KMS-11 (cell line): ENCODE results near the gene SYT9.

ENCODE experiments used
- H2AFZ ChIP-seq: fragments of 200-600 bp; sonication (generic); 2 replicates; pipeline ENCODE4 v1.6.1; 2016; ENCODE audit warnings: antibody characterized with exemption, mixed run types, low read depth
- H3K27ac ChIP-seq: fragments of 200-600 bp; sonication (generic); 2 replicates; pipeline ENCODE4 v1.6.1; 2016; ENCODE audit warnings: mild to moderate bottlenecking, mixed run types
- H3K27me3 ChIP-seq: fragments of 200-600 bp; sonication (generic); 2 replicates; pipeline ENCODE4 v1.6.1; 2017; ENCODE audit warnings: mild to moderate bottlenecking, low read depth, mixed run types, moderate library complexity; ENCODE audit not compliant: insufficient read depth
- H3K36me3 ChIP-seq: fragments of 200-600 bp; sonication (generic); 2 replicates; pipeline ENCODE4 v1.6.1; 2017; ENCODE audit warnings: mild to moderate bottlenecking, mixed run types; ENCODE audit not compliant: insufficient read depth
- H3K4me1 ChIP-seq: fragments of 200-600 bp; sonication (generic); 2 replicates; pipeline ENCODE4 v1.6.1; 2016; ENCODE audit warnings: mild to moderate bottlenecking, low read depth, mixed run types; ENCODE audit not compliant: poor library complexity, severe bottlenecking
- H3K4me2 ChIP-seq: fragments of 200-600 bp; sonication (generic); 2 replicates; pipeline ENCODE4 v1.7.0; 2016; ENCODE audit warnings: mild to moderate bottlenecking, mixed run types
- H3K4me3 ChIP-seq: fragments of 200-600 bp; sonication (generic); IDR thresholded peaks from 2 replicates; pipeline ENCODE4 v1.6.1; 2017; ENCODE audit warnings: low read depth, low read length, mixed read lengths; ENCODE audit not compliant: insufficient read depth
- H3K79me2 ChIP-seq: fragments of 200-600 bp; sonication (generic); 2 replicates; pipeline ENCODE4 v1.6.1; 2016; ENCODE audit warnings: low read depth, mixed run types; ENCODE audit not compliant: insufficient read depth
- H3K9ac ChIP-seq: fragments of 200-600 bp; sonication (generic); 2 replicates; pipeline ENCODE4 v1.6.1; 2016; ENCODE audit warnings: mild to moderate bottlenecking, mixed run types
- H4K20me1 ChIP-seq: fragments of 200-600 bp; sonication (generic); 2 replicates; pipeline ENCODE4 v1.6.1; 2016; ENCODE audit warnings: mild to moderate bottlenecking, mixed run types; ENCODE audit not compliant: insufficient read depth
- CTCF ChIP-seq: fragments of 200-600 bp; sonication (generic); conservative IDR thresholded peaks from 2 replicates; pipeline ENCODE4 v1.6.1; 2017; ENCODE audit warnings: low read depth, mild to moderate bottlenecking, antibody characterized with exemption, low read length, moderate library complexity, mixed read lengths

Gene SYT9

GRCh38 chr11:7219491-7219890 lies 32.2 kb upstream of the SYT9 start:
- Histone ChIP-seq H3K4me1 (no peaks in the 10 kb centered on the region), H2AFZ (no peak overlapping the region), H3K27ac (no peak overlapping the region), H3K4me2 (no peak overlapping the region), H3K4me3 (no peak overlapping the region), H3K36me3 (no peaks in the 10 kb centered on the region), H3K27me3 (no peaks in the 10 kb centered on the region), H3K79me2 (no peaks in the 10 kb centered on the region), H3K9ac (no peak overlapping the region), H4K20me1 (no peaks in the 10 kb centered on the region)
- no peak for TF ChIP-seq CTCF

DNA sequence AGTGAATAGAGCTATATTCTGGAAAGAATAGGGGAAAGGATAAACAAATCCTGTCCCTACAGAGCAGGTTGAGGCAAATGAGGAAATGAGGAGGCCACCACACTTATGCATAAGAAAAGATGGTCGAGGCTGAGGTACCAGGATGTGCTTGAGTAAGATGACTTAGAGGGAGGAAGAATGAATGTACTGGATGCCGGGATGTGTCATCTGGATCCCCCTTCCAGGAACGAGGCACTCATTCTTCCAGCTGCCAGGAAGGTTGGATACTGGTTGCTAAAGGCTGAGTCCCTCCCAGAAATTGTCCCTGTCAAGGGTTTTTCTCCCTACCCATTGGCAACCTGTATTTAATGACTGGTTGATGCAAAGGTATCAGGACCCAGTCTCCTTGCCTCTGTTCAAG lies 31.1 kb upstream of the SYT9 start:
- H3K27me3 ChIP-seq, result no peaks in the 10 kb centered on the region
- H3K36me3 ChIP-seq, result no peaks in the 10 kb centered on the region
- no peak overlapping the region for H2AFZ ChIP-seq
- no peak overlapping the region for H3K9ac ChIP-seq
- no peak overlapping the region for H3K27ac ChIP-seq
- H4K20me1 ChIP-seq, result no peaks in the 10 kb centered on the region
- no peaks in the 10 kb centered on the region for H3K79me2 ChIP-seq
- no peak overlapping the region for H3K4me2 ChIP-seq
- H3K4me1 ChIP-seq, result no peaks in the 10 kb centered on the region
- H3K4me3 ChIP-seq, result no peak overlapping the region
- TF ChIP-seq CTCF, result no peak

GRCh38 chr11:7222619-7223018 lies 29.1 kb upstream of the SYT9 start:
- TF ChIP-seq CTCF, result no peak
- H3K79me2 ChIP-seq, result no peaks in the 10 kb centered on the region

GRCh38 chr11:7239877-7240276 lies 11.8 kb upstream of the SYT9 start:
- no peak overlapping the region for H3K9ac ChIP-seq
- no peaks in the 10 kb centered on the region for H4K20me1 ChIP-seq
- H3K27me3 ChIP-seq, result no peaks in the 10 kb centered on the region
- no peak overlapping the region for H3K4me3 ChIP-seq
- H2AFZ ChIP-seq, result no peak overlapping the region
- H3K27ac ChIP-seq, result no peak overlapping the region
- H3K36me3 ChIP-seq, result no peaks in the 10 kb centered on the region
- no peaks in the 10 kb centered on the region for H3K4me1 ChIP-seq
- no peak overlapping the region for H3K4me2 ChIP-seq
- no peaks in the 10 kb centered on the region for H3K79me2 ChIP-seq
- TF ChIP-seq CTCF, result no peak

More at GRCh38 chr11:7222619-7223018, 29.1 kb upstream of the SYT9 start:
- Histone ChIP-seq H4K20me1 (no peaks in the 10 kb centered on the region), H3K9ac (no peak overlapping the region), H3K4me3 (no peak overlapping the region), H3K27ac (no peak overlapping the region), H3K27me3 (no peaks in the 10 kb centered on the region), H2AFZ (no peak overlapping the region), H3K4me1 (no peaks in the 10 kb centered on the region), H3K4me2 (no peak overlapping the region), H3K36me3 (no peaks in the 10 kb centered on the region)

- no peak overlapping the region for H3K9ac ChIP-seq
- H3K4me2 ChIP-seq, result no peak overlapping the region
- H3K36me3 ChIP-seq, result no peaks in the 10 kb centered on the region
- no peak overlapping the region for H2AFZ ChIP-seq
- H3K4me1 ChIP-seq, result no peaks in the 10 kb centered on the region
- no peak overlapping the region for H3K4me3 ChIP-seq
- H3K79me2 ChIP-seq, result no peaks in the 10 kb centered on the region
- TF ChIP-seq CTCF, result no peak
- no peaks in the 10 kb centered on the region for H4K20me1 ChIP-seq
- no peak overlapping the region for H3K27ac ChIP-seq
- H3K27me3 ChIP-seq, result no peaks in the 10 kb centered on the region
Observed at GRCh38 chr11:7245341-7245740, 6.4 kb upstream of the SYT9 start.
